ENCODE data around the gene CPNE1. TPM values are rescaled to one million over a fixed set of nuclear protein-coding genes. Genes with fewer than 3 reads are reported as not detected.
A peak's percentile ranks its signal among the peaks of the same experiment; 100 is the strongest.
"Not testable (repeated sequence)": the region's sequence is repeated elsewhere in the genome, so short reads cannot be mapped to it uniquely, and the experiment has no call there.

Gene CPNE1
- total RNA-seq, 1 experiment from 2014 or later, result 174 TPM

DNA sequence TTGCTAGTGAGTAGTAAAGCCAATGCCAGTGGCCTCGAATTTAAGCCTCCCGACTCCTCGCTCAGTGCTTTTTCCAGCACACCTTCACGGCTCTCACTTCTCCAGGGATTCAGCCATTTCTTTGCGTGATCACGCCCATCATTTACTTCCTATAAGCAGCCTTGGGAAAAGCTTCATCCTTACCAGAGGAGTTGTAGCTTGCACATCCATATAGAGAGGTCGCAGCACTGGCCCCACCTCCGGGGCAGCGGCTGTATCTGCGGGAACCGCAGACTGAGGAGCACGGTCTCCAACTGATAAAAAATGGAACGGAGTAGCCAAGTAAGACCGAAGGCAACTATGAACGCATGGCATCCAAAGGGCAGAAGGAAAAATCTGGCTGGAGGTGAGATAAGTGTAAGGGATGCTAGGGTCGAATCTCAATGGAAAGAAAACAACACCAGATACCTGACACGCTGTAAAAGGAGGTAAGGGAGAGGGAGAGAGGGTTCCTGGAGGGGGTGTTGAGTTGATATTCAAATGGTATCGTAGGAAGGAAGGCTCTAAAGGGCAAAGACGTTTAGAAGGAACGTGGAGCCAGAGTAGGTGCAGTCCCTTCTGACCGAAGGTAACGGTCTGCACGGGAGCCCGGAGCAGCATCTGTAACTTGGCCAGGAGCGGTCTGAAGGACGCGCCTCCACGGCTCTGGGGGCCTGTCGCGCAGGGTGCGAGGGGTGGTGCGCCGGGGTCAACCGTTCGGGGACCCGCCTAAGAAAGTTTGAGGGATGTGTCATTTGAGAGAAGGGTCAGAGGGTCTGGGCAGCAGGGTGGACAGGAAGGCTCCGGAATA lies 33.8 kb upstream of the CPNE1 start:
- DNase-seq (ENCODE audit: low spot score), result no peak

DNA sequence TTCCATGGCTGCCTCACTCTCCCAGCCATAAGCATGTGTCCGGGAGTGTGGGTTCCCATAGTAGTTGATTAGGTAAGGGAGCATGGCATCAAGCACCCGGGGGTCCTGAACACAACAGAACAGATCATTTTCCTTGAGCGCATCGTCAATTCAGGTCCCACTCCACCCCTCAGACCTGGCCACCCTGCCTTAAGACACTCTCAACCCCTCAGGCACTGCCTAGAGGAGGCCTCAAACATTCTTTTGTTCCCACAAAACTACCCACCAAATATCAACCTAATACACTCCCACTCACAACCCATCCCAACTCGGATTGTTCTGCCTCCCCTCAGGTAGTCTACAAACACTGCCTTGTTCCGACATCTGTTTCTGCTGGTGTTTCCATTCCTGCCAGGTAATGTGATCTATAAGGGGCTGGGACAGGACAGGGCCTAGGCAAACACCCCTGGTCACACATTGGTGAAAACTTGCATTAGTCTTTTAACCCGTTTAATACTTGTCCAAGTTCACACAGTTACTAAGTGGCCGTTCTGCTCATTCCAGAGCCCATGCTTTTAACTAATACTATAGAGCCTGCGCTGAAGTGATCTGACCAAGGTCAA lies 33.1 kb upstream of the CPNE1 start:
- DNase-seq (ENCODE audit: low spot score), result no peak

DNA sequence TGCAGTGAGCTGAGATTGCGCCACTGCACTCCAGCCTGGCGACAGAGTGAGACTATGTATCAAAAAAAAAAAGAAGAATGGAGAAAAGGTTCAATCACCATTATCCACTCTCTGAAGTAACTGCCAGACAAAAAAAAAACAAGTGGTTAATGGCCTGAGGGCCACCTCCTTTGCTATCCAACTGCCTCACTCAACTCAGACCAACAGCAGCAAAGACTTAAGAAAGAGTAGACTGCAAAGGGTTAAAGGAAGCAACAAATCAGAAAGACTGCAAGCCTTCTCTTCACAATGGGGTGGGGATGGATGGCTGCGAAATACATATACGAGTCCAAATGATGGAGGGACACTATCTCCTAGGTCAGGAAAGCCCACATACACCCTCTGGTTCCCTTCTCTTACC lies 31.3 kb upstream of the CPNE1 start:
- DNase-seq (ENCODE audit: low spot score), result no peak

DNA sequence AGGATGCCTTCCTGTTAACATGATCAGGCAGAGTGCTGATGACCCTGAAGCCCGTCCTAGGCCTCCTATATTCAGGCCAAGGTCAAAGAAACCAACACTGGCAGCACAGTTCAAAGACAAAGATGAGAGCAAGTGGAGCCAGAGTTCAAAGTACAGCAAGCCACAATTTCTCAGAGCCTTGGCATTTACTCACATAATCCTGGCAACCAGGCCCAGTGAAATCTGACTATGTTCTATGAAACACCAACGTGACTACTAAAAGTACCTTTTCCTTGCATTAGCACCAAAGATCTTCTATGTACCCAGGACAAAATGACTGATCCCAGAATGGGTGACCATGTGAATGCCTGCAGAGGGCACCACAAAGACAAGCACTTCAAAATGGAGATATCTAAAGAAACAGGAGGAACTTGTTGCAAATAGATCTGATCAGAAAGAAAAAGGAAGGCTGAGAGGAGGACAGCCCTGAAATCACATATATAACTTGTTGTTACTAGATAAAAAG lies 30.6 kb upstream of the CPNE1 start:
- no peak for DNase-seq (ENCODE audit: low spot score)

DNA sequence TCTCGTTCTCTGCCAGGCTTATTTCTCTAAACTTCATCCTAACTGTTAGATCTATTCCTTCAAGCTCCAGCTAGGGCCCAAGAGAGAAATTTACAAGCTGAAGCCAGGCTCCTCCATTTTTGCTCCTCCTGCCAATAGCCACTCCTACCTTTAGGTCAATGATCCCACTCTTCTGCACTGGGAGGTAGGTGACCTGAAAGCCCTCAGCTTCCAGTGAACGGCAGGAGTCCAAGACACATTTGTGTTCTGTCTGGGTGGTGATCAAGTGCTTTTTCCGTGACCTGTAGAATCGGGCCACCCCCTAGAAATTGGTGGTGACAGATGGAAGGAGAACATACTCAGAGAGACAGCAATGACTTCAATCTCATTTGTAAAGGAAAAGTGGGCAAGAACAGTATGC lies 25.6 kb upstream of the CPNE1 start:
- no peak for DNase-seq (ENCODE audit: low spot score)

DNA sequence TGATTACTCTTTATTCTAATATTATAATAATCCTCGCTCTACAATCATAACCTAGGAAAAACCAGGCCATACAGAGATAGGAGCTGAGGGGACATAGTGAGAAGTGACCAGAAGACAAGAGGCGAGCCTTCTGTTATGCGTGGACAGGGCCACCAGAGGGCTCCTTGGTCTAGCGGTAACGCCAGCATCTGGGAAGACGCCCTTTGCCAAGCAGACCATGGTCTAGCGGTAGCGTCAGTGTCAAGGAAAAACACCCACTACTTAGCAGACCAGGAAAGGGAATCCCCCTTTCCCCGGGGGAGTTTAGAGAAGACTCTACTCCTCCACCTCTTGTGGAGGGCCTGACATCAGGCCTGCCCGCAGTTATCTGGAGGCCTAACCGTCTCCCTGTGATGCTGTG lies 22.2 kb upstream of the CPNE1 start:
- not testable (repeated sequence) for DNase-seq (ENCODE audit: low spot score)

DNA sequence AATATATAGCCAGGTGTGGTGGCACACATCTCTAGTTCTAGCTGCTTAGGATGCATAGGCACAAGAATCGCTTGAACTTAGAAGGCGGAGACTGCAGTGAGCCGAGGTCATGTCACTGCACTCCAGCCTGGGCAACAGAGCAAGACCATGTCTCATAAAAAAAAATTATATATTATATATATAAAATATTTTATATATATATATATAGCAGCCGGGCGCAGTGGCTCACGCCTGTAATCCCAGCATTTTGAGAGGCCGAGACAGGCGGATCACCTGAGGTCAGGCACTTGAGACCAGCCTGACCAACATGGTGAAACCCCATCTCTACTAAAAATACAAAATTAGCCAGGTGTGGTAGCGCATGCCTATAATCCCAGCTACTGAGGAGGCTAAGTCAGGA lies 20.7 kb upstream of the CPNE1 start:
- not testable (repeated sequence) for DNase-seq (ENCODE audit: low spot score)

DNA sequence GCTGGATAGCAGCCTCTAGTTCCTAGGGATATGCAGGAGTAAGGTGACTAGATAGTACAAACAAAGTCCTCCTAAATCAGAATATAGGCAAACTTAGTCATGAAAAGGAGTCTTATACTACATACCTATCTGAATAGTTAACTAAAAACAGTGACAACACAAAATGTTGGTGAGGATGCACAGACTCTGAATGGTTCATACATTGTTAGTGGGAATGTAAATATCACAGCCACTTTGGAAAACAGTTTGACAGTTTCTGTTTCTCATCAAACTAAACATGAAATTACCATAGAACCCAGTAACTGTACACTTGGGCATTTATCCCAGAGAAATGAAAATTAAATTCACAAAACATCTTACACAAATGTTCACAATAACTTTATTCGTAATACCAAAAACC lies 17.3 kb upstream of the CPNE1 start:
- no peak for DNase-seq (ENCODE audit: low spot score)

DNA sequence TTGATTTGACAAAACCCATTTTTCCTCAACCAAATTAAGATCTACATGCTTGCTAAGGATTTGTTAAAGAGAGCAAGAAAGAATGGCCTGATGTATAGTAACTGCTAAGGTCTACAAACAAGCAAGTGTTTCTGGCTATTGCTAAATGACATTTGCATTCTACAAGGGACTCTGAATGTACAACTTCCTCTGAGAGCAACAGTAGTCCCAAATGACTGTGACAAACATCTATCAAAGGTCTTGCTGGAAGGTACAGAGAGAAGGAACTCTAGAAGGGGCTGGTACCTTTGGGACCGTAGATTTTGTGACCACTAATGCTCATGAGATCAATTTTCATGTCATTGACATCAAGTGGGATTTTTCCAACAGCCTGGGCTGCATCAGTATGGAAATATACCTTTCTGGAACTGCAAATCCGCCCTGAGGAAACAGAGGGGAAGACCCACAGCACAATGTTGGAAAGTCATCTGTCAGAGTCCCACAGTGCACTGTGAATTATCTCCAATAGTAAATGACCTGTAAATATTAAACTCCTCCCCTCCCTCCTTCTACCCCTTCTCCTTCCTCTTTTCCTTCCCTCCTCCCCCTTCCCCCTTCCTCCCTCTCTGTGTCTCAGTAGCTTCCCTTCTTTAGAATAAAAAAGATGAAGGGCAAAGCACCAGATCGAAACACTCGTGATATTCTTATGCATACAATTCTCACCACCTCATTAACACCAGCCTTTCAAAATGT lies 15.9 kb upstream of the CPNE1 start:
- DNase-seq (ENCODE audit: low spot score), result no peak

DNA sequence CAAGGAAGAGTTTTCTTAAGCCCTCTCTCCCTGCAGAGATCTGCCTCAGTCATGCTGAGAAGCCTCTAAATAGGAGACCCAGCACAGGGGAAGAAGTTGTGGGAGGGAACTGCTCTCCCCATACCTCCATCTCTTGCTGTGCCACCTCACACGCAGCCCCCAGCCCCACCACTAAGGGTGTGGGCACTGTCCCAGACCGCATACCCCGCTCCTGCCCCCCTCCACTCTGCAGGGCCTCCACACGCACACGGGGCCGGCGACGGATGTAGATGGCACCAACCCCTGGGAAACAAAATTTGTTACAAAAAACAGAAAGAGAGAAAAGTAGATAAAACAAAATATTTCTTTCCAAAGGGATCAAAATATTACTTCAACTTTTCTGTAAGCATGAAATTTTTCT lies 10.2 kb upstream of the CPNE1 start:
- DNase-seq (ENCODE audit: low spot score), result no peak

DNA sequence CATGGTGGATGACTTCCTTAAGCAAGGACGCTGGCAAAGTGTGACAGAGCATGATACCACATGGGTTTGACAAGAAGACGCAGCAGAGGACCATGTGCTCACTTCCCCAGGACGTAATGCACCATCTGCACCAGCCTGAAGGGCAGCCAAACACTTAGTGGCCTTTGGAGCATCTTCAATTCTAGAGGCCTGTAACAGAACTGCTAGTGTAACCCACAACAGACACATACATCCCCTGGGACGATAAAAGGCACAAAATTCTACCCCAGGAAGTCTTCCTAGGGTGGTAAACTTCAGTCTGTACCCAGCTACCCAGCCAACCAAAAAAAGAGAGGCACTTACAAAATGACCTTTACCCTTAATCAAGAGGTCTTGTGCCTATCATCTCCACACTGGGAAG lies 9.2 kb upstream of the CPNE1 start:
- DNase-seq (ENCODE audit: low spot score), result no peak

DNA sequence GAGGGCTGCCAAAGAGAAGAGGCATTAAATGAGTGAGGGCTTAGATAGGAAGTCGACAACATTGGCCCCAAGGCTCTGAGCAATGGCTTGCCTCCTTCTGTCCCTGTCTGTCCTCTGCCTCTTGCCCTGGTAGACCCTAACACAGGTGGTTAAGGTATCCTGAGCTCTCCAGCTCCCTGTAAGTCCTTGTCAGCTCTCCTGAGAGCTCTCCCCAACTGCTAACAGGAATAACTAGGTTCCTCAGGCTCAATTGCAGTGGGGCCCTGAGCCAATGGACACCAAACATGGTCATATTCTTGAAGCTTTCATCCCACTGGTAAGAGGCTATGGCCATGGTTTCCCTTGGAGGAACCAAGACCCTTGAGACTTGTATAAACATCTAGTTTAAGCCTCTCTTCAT lies 5.0 kb upstream of the CPNE1 start:
- no peak for DNase-seq (ENCODE audit: low spot score)

DNA sequence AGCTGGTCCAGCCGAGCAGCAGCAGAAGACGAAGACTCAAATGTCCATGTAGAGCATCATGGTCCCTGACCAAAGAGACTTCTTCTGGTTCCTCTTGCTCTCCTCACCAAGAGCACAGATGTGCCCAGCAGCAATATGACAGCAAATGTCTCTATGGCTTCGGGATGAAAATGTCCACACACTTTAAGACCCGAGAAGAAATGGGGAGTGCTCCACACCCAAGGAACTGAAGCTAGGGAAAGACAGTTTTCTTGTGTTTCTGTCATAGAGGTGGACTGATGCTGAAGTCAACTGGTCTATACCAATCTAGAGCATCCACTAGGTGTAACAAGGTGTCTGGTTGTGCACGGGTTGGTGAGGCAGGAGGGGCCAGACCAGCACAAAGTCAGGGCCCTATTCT lies 4.5 kb upstream of the CPNE1 start:
- no peak for DNase-seq (ENCODE audit: low spot score)

DNA sequence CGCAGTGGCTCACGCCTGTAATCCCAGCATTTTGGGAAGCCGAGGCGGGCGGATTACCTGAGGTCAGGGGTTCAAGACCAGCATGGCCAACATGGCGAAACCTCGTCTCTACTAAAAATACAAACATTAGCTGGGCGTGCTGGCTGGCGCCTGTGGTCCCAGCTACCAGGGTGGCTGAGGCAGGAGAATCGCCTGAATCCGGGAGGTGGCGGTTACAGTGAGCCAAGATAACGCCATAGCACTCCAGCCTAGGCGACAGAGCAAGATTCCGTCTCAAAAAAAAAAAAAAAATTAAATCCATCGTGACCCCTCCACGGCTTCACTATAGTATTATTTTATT lies 1.2 kb upstream of the CPNE1 start:
- no peak for DNase-seq (ENCODE audit: low spot score)

DNA sequence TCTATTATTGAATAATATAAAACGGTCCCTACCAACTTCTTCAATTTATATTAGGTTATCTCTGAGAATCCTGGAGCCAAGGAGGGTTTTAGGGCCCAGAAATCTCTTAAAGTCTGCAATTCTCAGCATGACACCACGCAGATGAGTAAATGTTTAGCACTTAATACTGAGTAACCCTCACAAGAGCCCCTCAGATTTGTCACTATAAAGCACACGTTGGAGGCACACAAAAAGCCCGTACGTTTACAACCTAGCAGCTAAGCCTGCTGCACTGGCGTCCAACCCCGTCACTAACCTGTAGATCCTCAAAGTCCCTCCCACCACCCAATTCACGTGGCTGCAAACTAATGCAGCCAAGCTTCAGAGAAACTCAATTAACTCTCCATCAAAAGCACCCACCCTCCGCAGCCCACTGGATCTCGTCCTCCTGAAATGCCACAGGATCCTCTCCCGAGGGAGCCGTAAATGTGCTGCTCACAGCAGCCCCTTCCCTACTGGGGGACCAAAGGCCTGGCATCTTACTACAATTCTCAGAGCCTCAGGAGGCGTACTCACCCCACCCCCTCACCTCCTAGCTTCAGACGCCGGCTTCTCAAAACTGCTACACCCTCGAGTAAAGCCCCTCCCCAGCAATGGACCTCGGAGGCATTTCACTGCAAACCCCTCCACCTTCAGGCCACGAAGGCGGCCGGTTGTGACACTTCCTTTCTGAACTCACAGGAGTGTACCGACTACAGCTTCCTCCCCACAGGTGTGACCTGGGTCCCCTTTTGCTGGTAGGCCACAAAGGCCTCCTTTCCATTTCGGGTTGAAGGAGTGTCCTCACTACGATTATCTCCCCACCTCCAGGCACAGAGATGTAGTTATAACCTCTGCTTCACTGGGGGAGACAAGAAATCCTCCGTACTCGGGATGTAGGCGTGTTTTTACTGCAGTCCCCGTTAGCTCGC lies 909 bp downstream of the CPNE1 start:
- DNase-seq (ENCODE audit: low spot score), result peak; percentile 27

DNA sequence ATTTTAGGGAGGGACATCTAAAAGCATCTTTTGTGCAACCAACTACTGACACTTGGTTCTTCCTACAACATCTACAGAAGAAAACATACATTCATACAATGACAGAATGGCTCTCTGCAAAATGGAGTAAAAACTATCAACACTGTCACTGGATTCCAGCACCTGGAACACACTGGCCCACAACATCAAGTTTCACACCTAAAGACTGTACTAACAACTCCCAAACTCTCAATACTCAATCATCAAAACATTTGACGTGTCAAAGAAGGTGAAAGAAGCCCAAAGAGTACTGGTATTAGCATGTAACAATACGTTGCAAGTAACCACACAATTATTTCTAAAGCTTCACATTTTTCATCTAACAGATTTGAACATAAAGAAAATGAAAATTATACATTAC lies 2.1 kb downstream of the CPNE1 start:
- DNase-seq (ENCODE audit: low spot score), result no peak

DNA sequence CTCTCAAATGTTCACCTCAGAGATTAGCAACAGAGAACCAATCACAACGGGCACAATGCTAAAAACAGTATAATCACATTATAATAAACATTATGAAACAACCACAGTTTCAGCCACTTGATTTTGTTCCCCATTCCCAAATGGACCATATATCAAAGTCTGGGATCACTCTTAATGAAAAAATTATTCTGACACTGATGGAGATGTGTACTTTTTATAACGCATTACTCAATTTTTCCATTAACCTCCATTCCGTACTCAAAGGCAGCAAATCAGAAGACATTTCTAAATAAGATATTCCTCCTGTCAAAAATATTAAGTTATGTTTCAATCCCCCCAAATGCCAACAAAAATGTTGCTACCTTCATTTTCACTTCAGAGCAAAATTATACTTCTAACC lies 2.8 kb downstream of the CPNE1 start:
- no peak for DNase-seq (ENCODE audit: low spot score)

DNA sequence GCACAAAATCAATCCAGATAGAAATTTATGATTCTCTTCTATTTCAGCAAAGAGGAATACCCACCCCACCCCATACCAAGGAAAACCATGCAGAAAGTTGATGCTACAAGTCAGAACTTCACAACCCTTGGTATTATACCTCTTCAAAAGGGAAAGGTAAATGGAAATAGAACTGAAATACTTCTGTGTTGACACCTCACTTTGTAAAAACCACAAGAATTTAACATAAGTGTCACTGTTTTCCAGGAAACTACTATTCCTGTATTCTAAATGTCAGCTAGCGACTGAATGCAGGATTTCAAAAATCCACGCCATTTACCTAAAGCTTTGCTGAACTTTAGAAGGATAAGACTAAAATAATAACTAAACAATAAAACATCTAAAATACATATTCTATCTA lies 3.6 kb downstream of the CPNE1 start:
- DNase-seq (ENCODE audit: low spot score), result no peak

DNA sequence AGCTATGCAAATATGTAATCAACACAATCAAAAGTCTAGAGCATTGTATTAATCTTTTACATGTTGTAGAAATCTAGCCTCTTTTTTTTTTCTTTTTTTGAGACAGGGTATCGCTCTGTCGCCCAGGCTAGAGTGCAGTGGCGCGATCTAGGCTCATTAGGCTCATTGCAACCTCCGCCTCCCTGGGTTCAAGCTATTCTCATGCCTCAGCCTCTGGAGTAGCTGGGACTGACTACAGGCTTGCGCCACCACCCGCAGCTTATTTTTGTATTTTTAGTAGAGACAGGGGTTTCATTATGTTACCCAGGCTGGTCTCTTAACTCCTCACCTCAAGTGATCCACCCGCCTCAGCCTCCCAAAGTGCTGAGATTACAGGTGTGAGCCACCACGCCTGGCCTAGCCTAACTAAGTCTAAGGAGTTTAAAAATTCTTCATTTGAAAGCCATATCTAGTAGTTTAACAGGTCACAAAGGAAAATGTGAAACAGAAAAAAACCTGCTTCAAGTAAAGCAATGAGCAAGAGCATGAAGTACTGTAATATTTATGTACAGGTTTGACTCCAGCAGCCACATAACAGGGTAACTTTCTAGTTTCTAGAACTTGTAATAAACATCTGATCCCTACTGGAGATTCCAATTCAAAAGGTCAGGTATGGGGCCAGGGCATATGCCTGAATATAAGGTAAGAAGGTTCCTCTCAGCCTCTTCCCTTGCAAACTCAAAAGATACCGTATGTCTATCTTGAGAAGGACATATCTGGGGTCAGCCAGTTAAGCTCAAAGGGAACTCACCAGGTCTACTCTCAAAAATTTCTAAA lies 4.4 kb downstream of the CPNE1 start:
- no peak for DNase-seq (ENCODE audit: low spot score)

DNA sequence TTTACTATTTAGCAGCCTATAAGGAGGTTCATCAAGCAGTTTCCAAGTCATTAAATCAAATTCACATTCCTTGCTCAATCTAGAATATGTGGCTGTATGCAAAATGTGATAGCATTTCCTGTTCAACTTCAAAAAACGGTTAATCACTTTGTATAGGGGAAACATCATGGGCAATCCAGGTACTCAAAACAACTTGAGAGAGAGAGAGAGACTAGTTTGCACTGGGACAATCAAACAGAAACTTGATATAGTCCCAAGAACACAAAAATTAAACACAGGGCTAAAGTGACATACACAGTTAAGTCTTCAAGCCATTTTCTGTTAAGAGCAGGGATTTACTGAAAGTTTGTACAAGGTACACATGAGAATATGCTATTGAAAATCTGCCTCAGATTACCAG lies 7.4 kb downstream of the CPNE1 start:
- DNase-seq (ENCODE audit: low spot score), result no peak

DNA sequence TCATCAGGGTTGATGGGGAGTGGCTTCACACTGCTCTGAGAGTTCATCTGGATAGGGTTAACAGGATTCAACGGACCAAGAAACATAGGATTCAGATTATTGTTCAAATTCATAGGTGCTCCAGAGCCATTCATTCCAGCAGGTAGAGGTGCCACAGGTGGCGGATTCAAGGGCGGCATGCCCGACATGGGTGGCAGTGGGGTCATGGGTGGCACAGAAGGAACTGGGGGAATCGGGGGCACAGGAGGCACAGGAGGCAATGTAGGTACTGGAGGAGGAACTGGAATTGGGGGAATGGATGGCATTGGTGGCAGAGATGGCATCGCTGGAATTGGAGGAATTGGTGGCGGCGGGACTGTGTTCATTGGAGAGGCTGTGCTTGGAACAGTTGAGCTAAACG lies 10.3 kb downstream of the CPNE1 start:
- no peak for DNase-seq (ENCODE audit: low spot score)

Measured in H4 (cell line).